Measurements from ENCODE around the gene DNAAF1.
"Not testable (repeated sequence)": the region's sequence is repeated elsewhere in the genome, so short reads cannot be mapped to it uniquely, and the experiment has no call there.

DNAAF1 gene

GRCh38 chr16:84199097-84199496 lies 54.0 kb downstream of the DNAAF1 start:
- H3K4me3 ChIP-seq (ENCODE audit: low read depth, low read length): no peak overlapping the region
- no peak for TF ChIP-seq CTCF (IDR thresholded peaks at IDR 0.05; ENCODE audit: borderline replicate concordance, insufficient read depth, low read depth, low read length)

- TF ChIP-seq CTCF (IDR thresholded peaks at IDR 0.05; ENCODE audit: borderline replicate concordance, insufficient read depth, low read depth, low read length): no peak
- no peak overlapping the region for H3K4me3 ChIP-seq (ENCODE audit: low read depth, low read length)
Measured at GRCh38 chr16:84199861-84200260, 54.8 kb downstream of the DNAAF1 start.

- not testable (repeated sequence) for H3K4me3 ChIP-seq (ENCODE audit: low read depth, low read length)
Measured at GRCh38 chr16:84204551-84204950, 59.4 kb downstream of the DNAAF1 start.

- H3K4me3 ChIP-seq (ENCODE audit: low read depth, low read length): not testable (repeated sequence)
Measured at GRCh38 chr16:84205123-84205522, 60.0 kb downstream of the DNAAF1 start.

GRCh38 chr16:84205976-84206691 lies 61.0 kb downstream of the DNAAF1 start:
- no peak overlapping the region for H3K4me3 ChIP-seq (ENCODE audit: low read depth, low read length)
- TF ChIP-seq CTCF (IDR thresholded peaks at IDR 0.05; ENCODE audit: borderline replicate concordance, insufficient read depth, low read depth, low read length): no peak

GRCh38 chr16:84207251-84207650 lies 62.1 kb downstream of the DNAAF1 start:
- no peak overlapping the region for H3K4me3 ChIP-seq (ENCODE audit: low read depth, low read length)
- TF ChIP-seq CTCF (IDR thresholded peaks at IDR 0.05; ENCODE audit: borderline replicate concordance, insufficient read depth, low read depth, low read length): no peak

- no peak overlapping the region for H3K4me3 ChIP-seq (ENCODE audit: low read depth, low read length)
- no peak for TF ChIP-seq CTCF (IDR thresholded peaks at IDR 0.05; ENCODE audit: borderline replicate concordance, insufficient read depth, low read depth, low read length)
Measured at GRCh38 chr16:84207879-84208278, 62.8 kb downstream of the DNAAF1 start.

GRCh38 chr16:84209989-84210388 lies 64.9 kb downstream of the DNAAF1 start:
- TF ChIP-seq CTCF (IDR thresholded peaks at IDR 0.05; ENCODE audit: borderline replicate concordance, insufficient read depth, low read depth, low read length): no peak
- no peak overlapping the region for H3K4me3 ChIP-seq (ENCODE audit: low read depth, low read length)

All from GM12875 (cell line).